ENCODE data around the gene ERICH4. TPM values are rescaled to one million over a fixed set of nuclear protein-coding genes. Genes with fewer than 3 reads are reported as not detected.

Gene ERICH4
- total and polyA plus RNA-seq, 9 of the 15 experiments (the other 6 are each of a cell fraction or from before 2014, with no cell fraction given) = not detected

- TF ChIP-seq PRDM10 (IDR thresholded peaks at IDR 0.05; ENCODE audit: partially characterized antibody) (no peak), ZBTB34 (CRISPR knock-in tag; IDR thresholded peaks at IDR 0.05) (no peak), FOXJ3 (CRISPR knock-in tag; IDR thresholded peaks at IDR 0.05) (no peak), COPS2 (conservative IDR thresholded peaks at IDR 0.05) (no peak), ZNF77 (CRISPR knock-in tag; IDR thresholded peaks at IDR 0.05) (no peak), SAP30 (IDR thresholded peaks at IDR 0.05; ENCODE audit: borderline replicate concordance, insufficient read depth, low read depth, low read length, poor library complexity, severe bottlenecking) (no peak), ZNF318 (IDR thresholded peaks at IDR 0.05; ENCODE audit: borderline replicate concordance in 1 of 2, low read depth in 1 of 2) (no peak), TBP (optimal IDR thresholded peaks at IDR 0.05; ENCODE audit: low read depth, low read length) (peak; percentile 25), SPI1 (IDR thresholded peaks at IDR 0.05; ENCODE audit: borderline replicate concordance, low read depth, low read length) (no peak), VEZF1 (CRISPR knock-in tag; IDR thresholded peaks at IDR 0.05) (peak; percentile 94)
Observed at GRCh38 chr19:41426952-41427646, 15.9 kb upstream of the ERICH4 start, which contains the start of gene B3GNT8 (continued).
